HG02678 (cell line): Measurements from ENCODE around the gene ARL10.
A peak's percentile ranks its signal among the peaks of the same experiment; 100 is the strongest.

Source experiments
- ATAC-seq: cut with Tn5 transposase; IDR thresholded peaks from one replicate; pipeline ENCODE4 v1.9.1; 2021; ENCODE audit warnings: mild to moderate bottlenecking, moderate library complexity; ENCODE audit not compliant: unreplicated experiment

The ARL10 gene

GRCh38 chr5:176410486-176411180 is 45.3 kb downstream of the ARL10 start:
- no peak for ATAC-seq

- ATAC-seq: no peak
These were observed 47.4 kb downstream of the ARL10 start for GRCh38 chr5:176412517-176413254.

- no peak for ATAC-seq
These were observed 47.9 kb downstream of the ARL10 start for GRCh38 chr5:176413255-176413565.

DNA sequence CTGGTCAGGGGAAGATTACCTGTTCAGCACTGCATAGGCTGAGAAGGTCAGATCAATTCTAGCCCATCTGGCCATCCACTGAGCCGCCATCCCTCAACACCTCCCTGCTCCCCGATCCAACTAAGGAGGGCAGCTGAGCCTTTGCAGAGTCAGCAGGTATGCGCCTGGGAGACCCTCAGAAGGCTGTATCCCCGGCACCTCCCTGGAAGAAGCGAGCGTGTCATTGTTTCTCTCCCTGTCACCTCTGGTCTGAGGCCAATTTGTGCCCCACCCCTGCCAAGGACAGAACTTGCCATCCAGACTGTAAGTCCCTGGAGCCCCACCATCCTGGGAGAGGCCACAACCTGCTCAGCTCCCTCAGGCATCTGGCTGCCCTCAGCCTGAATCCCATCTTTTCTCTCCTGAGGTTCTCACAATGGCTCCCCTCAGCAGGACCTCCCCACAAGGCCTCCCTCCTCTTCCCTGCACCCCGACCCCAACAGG is 48.5 kb downstream of the ARL10 start:
- no peak for ATAC-seq

DNA sequence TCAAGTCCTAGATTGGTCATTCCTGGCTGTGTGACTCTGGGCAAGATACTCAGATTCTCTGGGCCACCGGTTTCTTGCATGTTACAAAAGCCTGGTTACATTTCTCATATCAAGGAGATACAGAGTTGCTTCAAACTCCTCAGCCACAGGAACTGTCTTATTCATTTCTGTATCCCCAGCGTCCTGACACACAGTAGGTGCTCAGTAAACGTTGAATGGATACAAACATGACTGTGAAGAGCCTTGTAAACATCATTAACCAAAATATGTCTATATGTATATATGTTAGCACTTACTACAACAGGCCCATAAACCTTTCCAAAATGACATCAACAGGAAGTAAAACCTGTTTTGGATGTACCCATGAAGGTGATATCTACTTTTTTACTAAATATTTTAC is 49.4 kb downstream of the ARL10 start:
- no peak for ATAC-seq

DNA sequence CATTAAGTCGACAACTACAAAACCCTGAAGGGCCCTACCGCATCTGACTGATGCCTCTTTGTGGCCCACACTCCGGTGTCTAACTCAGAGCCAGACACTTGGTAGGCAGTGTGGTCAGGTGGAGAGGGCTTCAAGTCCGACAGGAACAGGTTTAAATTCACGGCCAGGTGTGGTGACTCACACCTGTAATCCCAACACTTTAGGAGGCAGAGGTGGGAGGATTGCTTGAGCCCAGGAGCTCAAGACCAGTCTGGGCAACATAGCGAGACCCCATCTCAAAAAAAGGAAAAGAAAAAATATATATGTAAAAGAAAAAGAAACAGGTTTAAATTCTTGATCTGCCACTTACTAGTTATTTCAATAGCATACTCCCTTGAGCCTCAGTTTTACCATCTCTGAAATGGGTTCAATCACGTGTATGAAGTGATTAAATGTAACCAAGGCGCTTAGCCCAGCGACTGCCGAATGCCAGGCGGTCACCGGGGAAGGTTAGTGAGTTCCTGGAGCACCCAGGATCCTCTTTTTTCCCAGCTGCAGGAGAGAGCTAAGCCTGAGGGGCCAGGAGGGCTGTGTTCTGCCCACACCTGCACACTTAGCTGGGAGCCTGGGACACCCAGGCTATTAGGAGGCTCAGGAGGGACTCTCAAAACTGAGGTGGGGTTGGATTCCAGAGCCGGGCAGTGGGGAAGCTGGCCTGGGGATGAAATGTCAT is 50.1 kb downstream of the ARL10 start:
- no peak for ATAC-seq

- ATAC-seq: peak; percentile 98
These were observed 51.0 kb downstream of the ARL10 start, which contains the start of gene CLTB for GRCh38 chr5:176415952-176416924. Gene CLTB, minus strand, starts transcription at chr5:176416539. Its CDS starts 176 bp downstream, at chr5:176416363.

- no peak for ATAC-seq
These were observed 51.7 kb downstream of the ARL10 start for GRCh38 chr5:176416965-176417364.

DNA sequence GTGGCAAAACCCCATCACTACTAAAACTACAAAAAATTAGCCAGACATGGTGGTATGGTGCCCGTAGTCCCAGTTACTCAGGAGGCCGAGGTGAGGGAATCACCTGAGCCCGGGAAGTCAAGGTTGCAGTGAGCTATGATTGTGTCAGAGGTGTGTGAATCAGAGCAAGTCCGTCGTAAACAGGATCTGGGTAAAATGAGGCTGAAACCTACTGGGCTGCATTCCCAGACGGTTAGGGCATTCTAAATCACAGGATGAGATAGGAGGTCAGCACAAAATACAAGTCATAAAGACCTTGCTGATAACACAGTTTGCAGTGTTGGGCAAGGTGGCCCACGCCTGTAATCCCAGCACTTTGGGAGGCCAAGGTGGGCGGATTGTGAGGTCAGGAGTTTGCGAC is 53.0 kb downstream of the ARL10 start:
- no peak for ATAC-seq

DNA sequence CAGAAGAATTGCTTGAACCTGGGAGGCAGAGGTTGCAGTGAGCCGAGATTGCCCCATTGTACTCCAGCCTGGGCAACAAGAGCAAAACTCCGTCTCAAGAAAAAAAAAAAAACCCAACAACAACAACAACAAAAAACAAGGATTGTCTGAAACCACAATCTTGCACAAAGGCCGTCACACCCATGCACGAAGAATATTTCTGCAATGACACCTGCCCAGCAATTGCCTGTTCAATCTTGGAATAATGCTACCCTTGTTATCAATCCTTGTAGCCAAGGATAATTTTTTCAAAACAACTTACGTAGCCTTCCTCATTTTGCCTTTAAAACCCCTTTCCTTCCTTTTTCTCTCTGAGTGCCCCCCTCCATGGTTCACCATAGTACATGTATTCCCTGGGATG is 54.8 kb downstream of the ARL10 start:
- ATAC-seq: no peak

DNA sequence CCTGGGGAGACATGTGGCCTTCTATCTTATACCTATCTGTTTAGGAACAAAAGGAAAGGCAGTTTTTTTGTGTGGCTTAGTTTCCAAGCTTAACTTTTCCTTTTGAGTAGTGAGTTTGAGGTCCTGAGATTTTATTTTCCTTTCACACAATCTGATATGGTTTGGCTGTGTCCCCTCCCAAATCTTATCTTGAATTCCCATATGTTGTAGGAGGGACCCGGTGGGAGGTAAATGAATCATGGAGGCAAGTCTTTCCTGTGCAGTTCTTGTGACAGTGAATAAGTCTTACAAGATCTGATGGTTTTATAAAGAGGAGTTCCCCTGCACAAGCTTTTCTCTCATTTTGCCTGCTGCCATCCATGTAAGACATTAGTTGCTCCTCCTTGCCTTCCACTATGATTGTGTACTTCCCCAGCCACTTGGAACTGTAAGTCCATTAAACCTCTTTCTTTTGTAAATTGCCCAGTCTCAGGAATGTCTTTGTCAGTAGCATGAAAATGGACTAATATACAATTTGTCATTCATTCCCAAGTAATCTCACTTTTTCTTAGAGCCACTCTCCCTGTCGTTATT is 55.8 kb downstream of the ARL10 start:
- no peak for ATAC-seq

- ATAC-seq: no peak
These were observed 58.9 kb downstream of the ARL10 start for GRCh38 chr5:176424181-176424580.

GRCh38 chr5:176425138-176425537 is 59.9 kb downstream of the ARL10 start:
- no peak for ATAC-seq

- no peak for ATAC-seq
These were observed 60.5 kb downstream of the ARL10 start for GRCh38 chr5:176425791-176426190.

- ATAC-seq: no peak
These were observed 61.6 kb downstream of the ARL10 start for GRCh38 chr5:176426876-176427275.

DNA sequence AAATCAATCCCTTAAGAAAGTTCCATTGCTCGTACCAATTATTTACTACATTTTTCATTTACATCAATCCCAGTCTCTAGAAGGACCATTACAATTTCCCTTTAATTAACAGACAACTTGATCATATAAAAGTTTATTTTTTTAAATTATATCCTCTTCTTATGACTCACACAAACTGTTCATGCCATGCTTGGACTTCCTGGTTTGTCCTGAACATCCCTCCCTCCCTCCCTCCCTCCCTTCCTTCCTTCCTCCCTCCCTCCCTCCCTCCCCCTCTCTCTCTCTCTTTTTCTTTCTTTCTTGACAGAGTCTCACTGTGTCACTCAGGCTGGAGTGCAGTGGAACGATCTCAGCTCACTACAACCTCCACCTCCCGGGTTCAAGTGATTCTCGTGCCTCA is 62.7 kb downstream of the ARL10 start:
- ATAC-seq: no peak

DNA sequence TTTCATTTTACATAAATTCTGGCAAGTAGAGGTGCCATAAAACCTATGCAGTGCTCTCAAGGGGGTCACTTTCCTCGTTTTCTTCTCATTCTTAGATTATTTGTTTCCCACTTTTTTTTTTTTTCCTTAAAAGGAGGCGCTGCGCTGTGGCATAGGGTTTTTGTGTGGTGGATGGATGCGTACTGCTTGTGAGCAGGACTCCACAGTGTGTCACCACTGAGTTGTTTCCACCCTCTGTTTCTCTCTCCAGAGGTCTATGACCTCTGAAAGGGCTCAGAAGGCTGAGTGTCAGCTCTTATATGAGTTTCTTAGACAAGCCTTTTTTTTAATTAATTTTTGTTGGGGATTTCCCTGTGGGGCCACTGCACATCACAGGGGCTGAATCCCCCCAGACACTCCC is 64.7 kb downstream of the ARL10 start:
- ATAC-seq: no peak
